GM20000 (cell line): ENCODE results near the gene EBLN1.

Source experiments
- DNase-seq: peaks from one replicate; pipeline ENCODE4 v3.0.0; 2012; ENCODE audit warnings: low spot score
- CTCF ChIP-seq: IDR thresholded peaks from 2 replicates; pipeline ENCODE4 v1.5.1; 2012; ENCODE audit warnings: mild to moderate bottlenecking, control low read depth; ENCODE audit errors: extremely low read depth, missing control alignments

EBLN1 gene

GRCh38 chr10:22183771-22184461 is 33.9 kb downstream of the EBLN1 start:
- DNase-seq, result no peak
- TF ChIP-seq CTCF, result no peak

DNA sequence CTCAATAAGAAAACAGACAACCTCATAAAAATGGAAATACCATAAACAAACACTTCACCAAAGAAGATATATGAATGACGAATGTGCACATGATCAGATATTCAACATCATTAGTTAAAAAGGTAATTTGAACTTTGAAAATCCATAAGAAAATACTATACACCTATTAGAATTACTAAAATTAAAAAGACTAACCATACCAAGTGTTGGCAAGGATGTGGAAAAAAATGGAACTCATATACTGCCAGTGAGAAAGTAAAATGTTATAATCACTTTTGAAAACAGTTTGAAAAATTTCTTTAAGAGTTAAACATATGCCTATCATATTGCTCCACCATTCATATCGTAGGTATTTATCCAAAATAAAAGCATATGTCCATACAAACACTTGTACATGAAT is 37.1 kb downstream of the EBLN1 start:
- TF ChIP-seq CTCF, result no peak
- no peak for DNase-seq

- DNase-seq, result no peak
Measured at GRCh38 chr10:22174442-22174841, 43.4 kb downstream of the EBLN1 start.

GRCh38 chr10:22171131-22171530 is 46.7 kb downstream of the EBLN1 start:
- DNase-seq, result no peak

More at GRCh38 chr10:22174442-22174841, 43.4 kb downstream of the EBLN1 start:
- no peak for TF ChIP-seq CTCF

GRCh38 chr10:22170582-22170981 is 47.2 kb downstream of the EBLN1 start:
- no peak for DNase-seq
- TF ChIP-seq CTCF, result no peak

More at GRCh38 chr10:22171131-22171530, 46.7 kb downstream of the EBLN1 start:
- no peak for TF ChIP-seq CTCF

DNA sequence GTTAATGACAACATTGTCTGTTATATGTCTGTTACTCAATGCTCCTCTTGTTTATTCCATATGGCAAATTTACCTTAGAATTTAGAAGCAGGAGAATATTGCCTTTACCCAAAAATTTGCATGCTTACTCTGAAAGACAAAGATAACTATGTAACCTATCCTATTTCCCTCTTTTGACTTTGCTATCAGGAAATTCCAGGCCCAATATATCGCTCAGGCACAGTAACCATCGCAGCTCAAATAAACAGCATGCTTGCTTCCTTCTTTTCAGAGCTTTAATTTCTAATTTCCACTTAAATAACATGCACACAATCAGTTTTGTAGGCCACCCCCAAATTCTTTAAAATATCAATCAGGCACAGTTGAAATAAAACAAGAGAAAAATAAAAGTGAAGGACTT is 57.8 kb downstream of the EBLN1 start:
- no peak for TF ChIP-seq CTCF
- DNase-seq, result no peak

DNA sequence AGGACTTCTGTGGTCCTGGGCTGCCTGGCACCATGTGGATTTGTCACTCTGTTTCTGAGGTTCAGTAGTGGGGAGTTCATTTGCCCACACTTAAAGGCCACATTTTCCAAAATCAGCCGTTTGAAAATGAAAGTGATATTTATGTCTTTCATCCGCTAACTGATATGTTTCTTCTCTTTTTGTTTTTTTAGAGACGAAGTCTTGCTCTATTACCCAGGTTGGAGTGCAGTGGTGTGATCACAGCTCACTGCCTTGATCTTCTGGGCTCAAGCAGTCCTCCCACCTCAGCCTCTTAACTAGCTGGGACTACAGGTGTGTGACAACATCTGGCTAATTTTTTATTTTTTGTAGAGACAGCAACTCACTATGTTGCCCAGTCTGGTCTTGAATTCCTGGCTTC is 58.6 kb downstream of the EBLN1 start:
- no peak for TF ChIP-seq CTCF
- DNase-seq, result no peak
